ENCODE measurements around the gene DACH1. TPM values are rescaled to one million over a fixed set of nuclear protein-coding genes. Genes with fewer than 3 reads are reported as not detected.
"Not testable (repeated sequence)": the region's sequence is repeated elsewhere in the genome, so short reads cannot be mapped to it uniquely, and the experiment has no call there.

DACH1 gene
- total and polyA plus RNA-seq, 2 donors: 2.5 to 2.7 TPM

- Histone ChIP-seq H3K9me3 (ENCODE audit: control insufficient read depth in 2 of 2, insufficient read depth in 1 of 2, low read length in 1 of 2) (no peaks in the 10 kb centered on the region), H3K27me3 (ENCODE audit: control insufficient read depth in 2 of 2, insufficient read depth in 1 of 2, low read length in 1 of 2) (no peaks in the 10 kb centered on the region), H3K36me3 (ENCODE audit: control insufficient read depth in 2 of 2, insufficient read depth in 2 of 2, low read length in 1 of 2) (no peaks in the 10 kb centered on the region), H3K4me3 (ENCODE audit: low read length in 2 of 2) (no peak overlapping the region), H3K27ac (ENCODE audit: low read depth in 1 of 2, low read length in 1 of 2) (no peak overlapping the region), H3K4me1 (ENCODE audit: control insufficient read depth in 2 of 2, insufficient read depth in 2 of 2, low read length in 2 of 2) (no peaks in the 10 kb centered on the region)
- 98% methylated on average over 4 of the region's 4 CpGs for WGBS
- no peak for DNase-seq (ENCODE audit: low read depth in 6 of 9, low spot score in 9 of 9)
These were observed 67.7 kb downstream of the DACH1 start for GRCh38 chr13:71799324-71799723.

DNA sequence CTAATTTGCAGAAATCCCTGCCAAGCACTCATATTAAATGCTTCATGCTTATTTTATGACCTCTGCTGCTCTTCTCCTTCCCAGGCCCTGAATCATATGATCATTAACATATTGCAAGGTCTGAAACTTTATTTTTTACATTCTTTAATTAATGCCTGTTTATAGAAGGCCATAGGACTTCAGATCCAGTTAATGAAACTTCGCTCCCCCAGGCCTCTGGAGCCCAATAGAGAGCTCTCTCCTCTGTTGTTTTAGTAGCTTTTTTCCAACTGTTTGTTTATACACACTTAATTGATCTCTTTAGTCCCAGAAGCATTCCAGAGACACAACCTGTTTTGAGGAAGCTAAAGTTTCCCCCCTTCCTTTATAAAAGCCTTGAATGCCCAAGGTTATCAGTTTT lies 68.3 kb downstream of the DACH1 start:
- no peak overlapping the region for H3K4me3 ChIP-seq (ENCODE audit: low read length in 2 of 2)
- no peaks in the 10 kb centered on the region for H3K36me3 ChIP-seq (ENCODE audit: control insufficient read depth in 2 of 2, insufficient read depth in 2 of 2, low read length in 1 of 2)
- 95% methylated on average over 1 of the region's 1 CpG for WGBS
- no peak overlapping the region for H3K27ac ChIP-seq (ENCODE audit: low read depth in 1 of 2, low read length in 1 of 2)
- DNase-seq (ENCODE audit: low read depth in 6 of 9, low spot score in 9 of 9): no peak
- no peaks in the 10 kb centered on the region for H3K27me3 ChIP-seq (ENCODE audit: control insufficient read depth in 2 of 2, insufficient read depth in 1 of 2, low read length in 1 of 2)
- H3K9me3 ChIP-seq (ENCODE audit: control insufficient read depth in 2 of 2, insufficient read depth in 1 of 2, low read length in 1 of 2): no peaks in the 10 kb centered on the region
- H3K4me1 ChIP-seq (ENCODE audit: control insufficient read depth in 2 of 2, insufficient read depth in 2 of 2, low read length in 2 of 2): no peaks in the 10 kb centered on the region

DNA sequence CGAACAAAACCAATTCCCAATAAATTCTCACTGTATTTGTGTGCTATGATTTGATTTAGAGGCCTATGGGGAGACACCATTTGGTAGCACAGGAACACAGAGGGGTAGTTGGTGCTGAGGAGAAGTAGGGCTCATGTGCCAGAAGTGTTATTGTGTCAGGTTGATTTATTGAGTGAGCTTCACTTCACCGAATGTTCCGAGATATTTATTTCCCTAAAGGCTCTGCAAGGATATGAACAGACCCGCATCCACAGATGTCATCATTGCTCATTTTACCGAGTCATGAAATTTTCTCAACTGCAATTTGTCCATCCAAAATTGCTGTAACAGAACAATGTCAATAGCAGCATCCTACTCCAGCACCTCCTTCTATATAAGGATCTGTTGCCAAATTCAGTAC lies 69.5 kb downstream of the DACH1 start:
- Histone ChIP-seq H3K4me1 (ENCODE audit: control insufficient read depth in 2 of 2, insufficient read depth in 2 of 2, low read length in 2 of 2) (no peaks in the 10 kb centered on the region), H3K27me3 (ENCODE audit: control insufficient read depth in 2 of 2, insufficient read depth in 1 of 2, low read length in 1 of 2) (no peaks in the 10 kb centered on the region), H3K27ac (ENCODE audit: low read depth in 1 of 2, low read length in 1 of 2) (no peak overlapping the region), H3K9me3 (ENCODE audit: control insufficient read depth in 2 of 2, insufficient read depth in 1 of 2, low read length in 1 of 2) (no peaks in the 10 kb centered on the region), H3K4me3 (ENCODE audit: low read length in 2 of 2) (no peak overlapping the region), H3K36me3 (ENCODE audit: control insufficient read depth in 2 of 2, insufficient read depth in 2 of 2, low read length in 1 of 2) (no peaks in the 10 kb centered on the region)
- WGBS: 79% methylated on average over 5 of the region's 5 CpGs
- no peak for DNase-seq (ENCODE audit: low read depth in 6 of 9, low spot score in 9 of 9)

- Histone ChIP-seq H3K36me3 (ENCODE audit: control insufficient read depth in 2 of 2, insufficient read depth in 2 of 2, low read length in 1 of 2) (no peaks in the 10 kb centered on the region), H3K9me3 (ENCODE audit: control insufficient read depth in 2 of 2, insufficient read depth in 1 of 2, low read length in 1 of 2) (no peaks in the 10 kb centered on the region), H3K27ac (ENCODE audit: low read depth in 1 of 2, low read length in 1 of 2) (no peak overlapping the region), H3K4me1 (ENCODE audit: control insufficient read depth in 2 of 2, insufficient read depth in 2 of 2, low read length in 2 of 2) (no peaks in the 10 kb centered on the region), H3K27me3 (ENCODE audit: control insufficient read depth in 2 of 2, insufficient read depth in 1 of 2, low read length in 1 of 2) (no peaks in the 10 kb centered on the region), H3K4me3 (ENCODE audit: low read length in 2 of 2) (no peak overlapping the region)
- no peak for DNase-seq (ENCODE audit: low read depth in 6 of 9, low spot score in 9 of 9)
- WGBS: 96% methylated on average over 5 of the region's 5 CpGs
These were observed 77.2 kb downstream of the DACH1 start for GRCh38 chr13:71789693-71790329.

DNA sequence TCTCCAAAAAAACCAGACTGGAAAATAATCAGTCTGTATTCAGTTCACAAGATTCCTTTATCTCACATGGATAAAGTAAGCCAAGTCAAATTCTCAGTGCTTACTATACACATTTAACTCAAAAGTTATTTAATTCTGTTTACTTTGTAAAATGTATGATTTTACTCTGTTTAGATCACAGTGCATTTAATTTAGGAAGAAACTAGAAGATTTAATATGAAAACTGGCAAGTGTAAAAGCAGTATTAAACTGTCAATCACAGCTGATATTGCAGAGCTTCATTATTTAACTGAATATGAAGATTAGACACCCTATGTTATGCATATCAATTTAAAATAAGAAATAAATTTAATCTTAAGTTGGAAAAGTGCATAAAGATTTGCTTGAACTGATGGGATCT lies 78.0 kb downstream of the DACH1 start:
- no peak for DNase-seq (ENCODE audit: low read depth in 6 of 9, low spot score in 9 of 9)
- Histone ChIP-seq H3K27ac (ENCODE audit: low read depth in 1 of 2, low read length in 1 of 2) (no peak overlapping the region), H3K4me1 (ENCODE audit: control insufficient read depth in 2 of 2, insufficient read depth in 2 of 2, low read length in 2 of 2) (no peaks in the 10 kb centered on the region), H3K9me3 (ENCODE audit: control insufficient read depth in 2 of 2, insufficient read depth in 1 of 2, low read length in 1 of 2) (no peaks in the 10 kb centered on the region), H3K36me3 (ENCODE audit: control insufficient read depth in 2 of 2, insufficient read depth in 2 of 2, low read length in 1 of 2) (no peaks in the 10 kb centered on the region), H3K4me3 (ENCODE audit: low read length in 2 of 2) (no peak overlapping the region), H3K27me3 (ENCODE audit: control insufficient read depth in 2 of 2, insufficient read depth in 1 of 2, low read length in 1 of 2) (no peaks in the 10 kb centered on the region)

DNA sequence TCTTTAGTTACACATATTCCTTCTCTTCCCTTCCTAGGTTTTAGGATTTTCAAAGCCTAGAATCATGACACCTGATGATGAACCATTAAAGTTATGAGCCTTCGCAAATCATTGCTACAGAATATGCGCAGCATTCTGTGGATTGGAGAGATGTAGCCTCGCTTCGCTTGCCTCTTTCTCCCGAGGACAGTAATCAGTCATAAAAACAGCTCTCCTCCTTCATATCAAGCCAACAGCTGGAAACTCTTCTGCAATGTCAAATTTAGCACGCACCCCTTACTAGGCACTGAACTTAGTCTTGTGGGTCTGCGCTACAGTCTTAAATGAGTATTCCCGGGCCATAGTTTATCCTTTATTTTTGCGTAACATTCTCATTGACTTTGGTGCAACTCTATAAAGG lies 79.6 kb downstream of the DACH1 start:
- Histone ChIP-seq H3K27me3 (ENCODE audit: control insufficient read depth in 2 of 2, insufficient read depth in 1 of 2, low read length in 1 of 2) (no peaks in the 10 kb centered on the region), H3K9me3 (ENCODE audit: control insufficient read depth in 2 of 2, insufficient read depth in 1 of 2, low read length in 1 of 2) (no peaks in the 10 kb centered on the region), H3K36me3 (ENCODE audit: control insufficient read depth in 2 of 2, insufficient read depth in 2 of 2, low read length in 1 of 2) (no peaks in the 10 kb centered on the region), H3K27ac (ENCODE audit: low read depth in 1 of 2, low read length in 1 of 2) (no peak overlapping the region), H3K4me3 (ENCODE audit: low read length in 2 of 2) (no peak overlapping the region), H3K4me1 (ENCODE audit: control insufficient read depth in 2 of 2, insufficient read depth in 2 of 2, low read length in 2 of 2) (no peaks in the 10 kb centered on the region)
- no peak for DNase-seq (ENCODE audit: low read depth in 6 of 9, low spot score in 9 of 9)
- WGBS: 98% methylated on average over 9 of the region's 9 CpGs

GRCh38 chr13:71786875-71787274 lies 80.1 kb downstream of the DACH1 start:
- no peaks in the 10 kb centered on the region for H3K9me3 ChIP-seq (ENCODE audit: control insufficient read depth in 2 of 2, insufficient read depth in 1 of 2, low read length in 1 of 2)
- DNase-seq (ENCODE audit: low read depth in 6 of 9, low spot score in 9 of 9): no peak
- 95% methylated on average over 4 of the region's 4 CpGs for WGBS

GRCh38 chr13:71785361-71785760 lies 81.6 kb downstream of the DACH1 start:
- no peak for DNase-seq (ENCODE audit: low read depth in 6 of 9, low spot score in 9 of 9)
- Histone ChIP-seq H3K9me3 (ENCODE audit: control insufficient read depth in 2 of 2, insufficient read depth in 1 of 2, low read length in 1 of 2) (no peaks in the 10 kb centered on the region), H3K27me3 (ENCODE audit: control insufficient read depth in 2 of 2, insufficient read depth in 1 of 2, low read length in 1 of 2) (no peaks in the 10 kb centered on the region), H3K4me3 (ENCODE audit: low read length in 2 of 2) (no peak overlapping the region), H3K27ac (ENCODE audit: low read depth in 1 of 2, low read length in 1 of 2) (no peak overlapping the region), H3K4me1 (ENCODE audit: control insufficient read depth in 2 of 2, insufficient read depth in 2 of 2, low read length in 2 of 2) (no peaks in the 10 kb centered on the region), H3K36me3 (ENCODE audit: control insufficient read depth in 2 of 2, insufficient read depth in 2 of 2, low read length in 1 of 2) (no peaks in the 10 kb centered on the region)
- 94% methylated on average over 2 of the region's 2 CpGs for WGBS

More at GRCh38 chr13:71786875-71787274, 80.1 kb downstream of the DACH1 start:
- Histone ChIP-seq H3K36me3 (ENCODE audit: control insufficient read depth in 2 of 2, insufficient read depth in 2 of 2, low read length in 1 of 2) (no peaks in the 10 kb centered on the region), H3K27me3 (ENCODE audit: control insufficient read depth in 2 of 2, insufficient read depth in 1 of 2, low read length in 1 of 2) (no peaks in the 10 kb centered on the region), H3K4me1 (ENCODE audit: control insufficient read depth in 2 of 2, insufficient read depth in 2 of 2, low read length in 2 of 2) (no peaks in the 10 kb centered on the region), H3K27ac (ENCODE audit: low read depth in 1 of 2, low read length in 1 of 2) (no peak overlapping the region), H3K4me3 (ENCODE audit: low read length in 2 of 2) (no peak overlapping the region)

DNA sequence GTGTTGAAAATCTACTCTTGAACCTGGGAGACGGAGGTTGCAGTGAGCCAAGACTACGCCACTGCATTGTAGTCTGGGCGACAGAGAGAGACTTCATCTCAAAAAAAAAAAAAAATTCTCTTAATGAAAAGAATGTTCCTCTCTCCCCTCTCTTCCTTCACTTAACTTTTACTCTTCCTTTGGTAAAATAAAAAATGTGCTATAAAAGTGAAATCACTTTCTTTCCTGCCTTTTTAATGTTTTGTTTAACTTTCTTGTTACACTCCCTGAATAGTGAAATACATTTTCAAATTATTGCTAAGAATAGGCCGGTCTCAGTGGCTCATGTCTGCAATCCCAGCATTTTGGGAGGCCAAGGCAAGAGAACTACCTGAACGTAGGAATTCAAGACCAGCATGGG lies 86.5 kb downstream of the DACH1 start:
- no peaks in the 10 kb centered on the region for H3K9me3 ChIP-seq (ENCODE audit: control insufficient read depth in 2 of 2, insufficient read depth in 1 of 2, low read length in 1 of 2)
- no peaks in the 10 kb centered on the region for H3K36me3 ChIP-seq (ENCODE audit: control insufficient read depth in 2 of 2, insufficient read depth in 2 of 2, low read length in 1 of 2)
- H3K4me3 ChIP-seq (ENCODE audit: low read length in 2 of 2): no peak overlapping the region
- H3K27ac ChIP-seq (ENCODE audit: low read depth in 1 of 2, low read length in 1 of 2): no peak overlapping the region
- WGBS: 97% methylated on average over 5 of the region's 5 CpGs
- H3K4me1 ChIP-seq (ENCODE audit: control insufficient read depth in 2 of 2, insufficient read depth in 2 of 2, low read length in 2 of 2): no peaks in the 10 kb centered on the region
- no peaks in the 10 kb centered on the region for H3K27me3 ChIP-seq (ENCODE audit: control insufficient read depth in 2 of 2, insufficient read depth in 1 of 2, low read length in 1 of 2)
- no peak for DNase-seq (ENCODE audit: low read depth in 6 of 9, low spot score in 9 of 9)

GRCh38 chr13:71778998-71779397 lies 88.0 kb downstream of the DACH1 start:
- not testable (repeated sequence) for DNase-seq (ENCODE audit: low read depth in 6 of 9, low spot score in 9 of 9); H3K36me3 ChIP-seq (ENCODE audit: control insufficient read depth in 2 of 2, insufficient read depth in 2 of 2, low read length in 1 of 2); H3K27ac ChIP-seq (ENCODE audit: low read depth in 1 of 2, low read length in 1 of 2); H3K4me3 ChIP-seq (ENCODE audit: low read length in 2 of 2); H3K4me1 ChIP-seq (ENCODE audit: control insufficient read depth in 2 of 2, insufficient read depth in 2 of 2, low read length in 2 of 2); H3K9me3 ChIP-seq (ENCODE audit: control insufficient read depth in 2 of 2, insufficient read depth in 1 of 2, low read length in 1 of 2); H3K27me3 ChIP-seq (ENCODE audit: control insufficient read depth in 2 of 2, insufficient read depth in 1 of 2, low read length in 1 of 2)
- WGBS: 93% methylated on average over 11 of the region's 11 CpGs

Measured in thymus (tissue), 11 donors.